ENCODE results near the gene MRAS. TPM values are rescaled to one million over a fixed set of nuclear protein-coding genes. Genes with fewer than 3 reads are reported as not detected.

MRAS gene
- total RNA-seq, 2 donors from 2014 or later = 58.6 to 62.3 TPM

GRCh38 chr3:138331143-138331894 is 17.1 kb upstream of the MRAS start:
- H3K4me1 ChIP-seq (ENCODE audit: control insufficient read depth in 1 of 2, low read depth in 2 of 2) = peaks cover 0 to 12% of the 10 kb centered on the region in 2 donors
- H3K4me3 ChIP-seq = no peak overlapping the region
- H3K9me3 ChIP-seq = no peaks in the 10 kb centered on the region
- no peaks in the 10 kb centered on the region for H3K36me3 ChIP-seq
- no peaks in the 10 kb centered on the region for H3K27me3 ChIP-seq (replicated peaks; ENCODE audit: insufficient read depth)
- no peak for ATAC-seq (ENCODE audit: insufficient number of reproducible peaks, low FRiP score, low read depth)
- TF ChIP-seq CTCF (IDR thresholded peaks at IDR 0.05) = no peak
- no peak for DNase-seq (ENCODE audit: low spot score)
- H3K27ac ChIP-seq = no peak overlapping the region

GRCh38 chr3:138332472-138333073 is 15.8 kb upstream of the MRAS start:
- Histone ChIP-seq H3K27me3 (replicated peaks; ENCODE audit: insufficient read depth) (no peaks in the 10 kb centered on the region), H3K4me1 (ENCODE audit: control insufficient read depth in 1 of 2, low read depth in 2 of 2) (peaks cover 0 to 14% of the 10 kb centered on the region in 2 donors), H3K27ac (no peak overlapping the region), H3K4me3 (no peak overlapping the region), H3K9me3 (no peaks in the 10 kb centered on the region), H3K36me3 (no peaks in the 10 kb centered on the region)
- ATAC-seq (ENCODE audit: insufficient number of reproducible peaks, low FRiP score, low read depth) = no peak
- peak; percentile 69 for TF ChIP-seq CTCF (IDR thresholded peaks at IDR 0.05)
- no peak for DNase-seq (ENCODE audit: low spot score)

GRCh38 chr3:138334608-138335007 is 13.8 kb upstream of the MRAS start:
- H3K4me1 ChIP-seq (ENCODE audit: control insufficient read depth in 1 of 2, low read depth in 2 of 2) = peaks cover 0 to 7% of the 10 kb centered on the region in 2 donors
- no peaks in the 10 kb centered on the region for H3K9me3 ChIP-seq
- no peak for ATAC-seq (ENCODE audit: insufficient number of reproducible peaks, low FRiP score, low read depth)
- no peak overlapping the region for H3K27ac ChIP-seq
- no peak overlapping the region for H3K4me3 ChIP-seq
- no peak for TF ChIP-seq CTCF (IDR thresholded peaks at IDR 0.05)
- H3K36me3 ChIP-seq = no peaks in the 10 kb centered on the region
- no peaks in the 10 kb centered on the region for H3K27me3 ChIP-seq (replicated peaks; ENCODE audit: insufficient read depth)
- no peak for DNase-seq (ENCODE audit: low spot score)

GRCh38 chr3:138336454-138336999 is 11.9 kb upstream of the MRAS start:
- Histone ChIP-seq H3K27me3 (replicated peaks; ENCODE audit: insufficient read depth) (no peaks in the 10 kb centered on the region), H3K36me3 (no peaks in the 10 kb centered on the region), H3K9me3 (no peaks in the 10 kb centered on the region), H3K27ac (no peak overlapping the region), H3K4me1 (ENCODE audit: control insufficient read depth in 1 of 2, low read depth in 2 of 2) (peaks cover 0 to 7% of the 10 kb centered on the region in 2 donors), H3K4me3 (no peak overlapping the region)
- no peak for ATAC-seq (ENCODE audit: insufficient number of reproducible peaks, low FRiP score, low read depth)
- no peak for TF ChIP-seq CTCF (IDR thresholded peaks at IDR 0.05)
- no peak for DNase-seq (ENCODE audit: low spot score)

- Histone ChIP-seq H3K27me3 (replicated peaks; ENCODE audit: insufficient read depth) (no peaks in the 10 kb centered on the region), H3K9me3 (no peaks in the 10 kb centered on the region), H3K27ac (no peak overlapping the region), H3K4me1 (ENCODE audit: control insufficient read depth in 1 of 2, low read depth in 2 of 2) (peaks cover 0 to 7% of the 10 kb centered on the region in 2 donors), H3K4me3 (no peak overlapping the region), H3K36me3 (no peaks in the 10 kb centered on the region)
- ATAC-seq (ENCODE audit: insufficient number of reproducible peaks, low FRiP score, low read depth) (no peak), DNase-seq (ENCODE audit: low spot score) (no peak)
- no peak for TF ChIP-seq CTCF (IDR thresholded peaks at IDR 0.05)
These were observed 10.1 kb upstream of the MRAS start for GRCh38 chr3:138338244-138338643.

Data from thoracic aorta (tissue), 2 donors.